ENCODE data around the gene HACD2.

The HACD2 gene

DNA sequence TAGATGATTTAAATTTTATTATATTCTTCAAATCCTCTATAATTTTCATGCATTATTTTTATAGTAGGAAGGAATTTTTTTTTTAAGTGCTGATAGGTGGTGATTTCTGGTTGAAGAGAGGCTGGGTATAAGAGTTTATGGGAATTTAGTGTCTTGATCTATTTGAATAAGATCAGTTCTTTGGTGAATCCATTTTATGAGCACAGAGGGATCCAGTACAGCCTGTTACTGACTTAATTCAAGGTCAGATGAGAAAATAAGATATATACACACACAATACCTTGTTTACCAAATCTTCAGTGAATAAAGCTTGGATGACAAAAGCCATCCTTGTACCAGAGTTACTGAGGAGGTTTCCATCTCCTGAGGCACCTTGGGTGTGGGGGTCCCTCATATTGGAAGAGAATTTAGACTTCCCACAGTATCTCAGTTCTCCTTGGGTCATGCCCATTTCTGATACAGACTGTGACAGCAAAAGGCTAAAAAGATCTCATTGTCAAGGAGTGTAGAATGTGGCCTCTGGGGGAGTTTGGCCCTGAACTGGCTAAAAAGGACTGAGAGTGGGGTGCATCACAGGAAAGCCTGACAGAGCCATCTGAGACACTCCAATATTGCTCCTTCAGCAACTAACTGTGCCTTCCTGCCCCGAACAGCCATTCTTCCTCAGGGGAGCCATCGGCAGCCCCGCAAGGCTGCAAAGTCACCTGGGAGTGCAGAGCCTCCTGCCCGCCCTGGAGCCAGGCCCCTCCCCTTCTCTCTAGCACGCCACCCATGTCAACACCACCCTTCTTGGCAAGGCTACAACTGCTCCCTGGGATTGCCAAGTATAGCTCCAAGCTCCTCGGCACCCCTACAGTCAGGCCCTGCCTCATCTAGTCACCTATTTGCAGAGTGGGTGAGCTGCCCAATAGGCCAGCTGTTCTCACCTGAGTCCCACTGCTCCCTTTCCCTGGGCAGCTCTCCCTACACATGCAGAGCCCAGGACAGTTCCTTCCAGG is 43.1 kb upstream of the HACD2 start:
- H3K4me3 ChIP-seq (ENCODE audit: low read depth, low read length): no peak overlapping the region
- TF ChIP-seq, protein P1, sequence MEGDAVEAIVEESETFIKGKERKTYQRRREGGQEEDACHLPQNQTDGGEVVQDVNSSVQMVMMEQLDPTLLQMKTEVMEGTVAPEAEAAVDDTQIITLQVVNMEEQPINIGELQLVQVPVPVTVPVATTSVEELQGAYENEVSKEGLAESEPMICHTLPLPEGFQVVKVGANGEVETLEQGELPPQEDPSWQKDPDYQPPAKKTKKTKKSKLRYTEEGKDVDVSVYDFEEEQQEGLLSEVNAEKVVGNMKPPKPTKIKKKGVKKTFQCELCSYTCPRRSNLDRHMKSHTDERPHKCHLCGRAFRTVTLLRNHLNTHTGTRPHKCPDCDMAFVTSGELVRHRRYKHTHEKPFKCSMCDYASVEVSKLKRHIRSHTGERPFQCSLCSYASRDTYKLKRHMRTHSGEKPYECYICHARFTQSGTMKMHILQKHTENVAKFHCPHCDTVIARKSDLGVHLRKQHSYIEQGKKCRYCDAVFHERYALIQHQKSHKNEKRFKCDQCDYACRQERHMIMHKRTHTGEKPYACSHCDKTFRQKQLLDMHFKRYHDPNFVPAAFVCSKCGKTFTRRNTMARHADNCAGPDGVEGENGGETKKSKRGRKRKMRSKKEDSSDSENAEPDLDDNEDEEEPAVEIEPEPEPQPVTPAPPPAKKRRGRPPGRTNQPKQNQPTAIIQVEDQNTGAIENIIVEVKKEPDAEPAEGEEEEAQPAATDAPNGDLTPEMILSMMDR (IDR thresholded peaks at IDR 0.05; ENCODE audit: control insufficient read depth, extremely low read depth, insufficient read depth): no peak
- DNase-seq (ENCODE audit: low read depth): peak; percentile 84

DNA sequence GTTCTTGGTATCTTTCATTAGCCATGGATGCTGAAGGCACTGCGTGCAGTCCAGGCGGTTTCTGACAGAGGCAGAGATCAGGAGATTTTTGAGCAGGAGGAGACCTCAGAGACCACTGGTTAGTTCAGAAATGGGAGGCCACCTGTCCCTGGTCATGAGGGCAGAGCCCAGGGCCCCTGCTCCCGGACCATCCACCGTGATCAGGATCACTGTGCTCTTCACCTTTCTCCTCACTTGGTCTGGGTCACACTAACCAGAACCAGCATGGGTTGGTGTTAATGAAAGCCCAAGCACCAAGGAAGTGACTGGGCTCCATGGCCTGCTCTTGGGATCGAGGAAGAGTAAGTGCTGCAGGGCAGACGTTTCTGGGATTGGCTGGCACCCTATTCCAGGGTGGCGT is 42.0 kb upstream of the HACD2 start:
- TF ChIP-seq, protein P1 (IDR thresholded peaks at IDR 0.05; ENCODE audit: control insufficient read depth, extremely low read depth, insufficient read depth): no peak
- DNase-seq (ENCODE audit: low read depth): no peak
- no peak overlapping the region for H3K4me3 ChIP-seq (ENCODE audit: low read depth, low read length)

DNA sequence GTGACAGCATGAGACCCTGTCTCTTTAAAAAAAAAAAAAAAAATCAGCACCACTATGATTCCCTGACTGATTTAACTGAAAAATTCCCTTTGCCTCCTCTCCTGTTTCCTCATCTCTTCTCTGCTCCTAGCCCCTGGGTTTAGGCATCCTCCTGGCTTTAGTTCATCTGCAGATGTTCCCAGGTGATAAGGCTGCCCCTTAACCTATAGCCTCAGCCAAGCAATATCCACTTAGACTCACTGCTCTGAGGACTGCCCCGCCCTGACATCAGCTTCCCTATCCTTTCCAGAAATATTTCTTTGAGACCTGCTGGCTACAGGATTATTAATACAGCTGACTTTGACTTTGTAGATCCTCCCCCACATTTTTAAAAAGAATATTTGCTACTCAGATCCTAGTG is 39.4 kb upstream of the HACD2 start:
- TF ChIP-seq, protein P1 (IDR thresholded peaks at IDR 0.05; ENCODE audit: control insufficient read depth, extremely low read depth, insufficient read depth): no peak
- no peak overlapping the region for H3K4me3 ChIP-seq (ENCODE audit: low read depth, low read length)
- DNase-seq (ENCODE audit: low read depth): no peak

DNA sequence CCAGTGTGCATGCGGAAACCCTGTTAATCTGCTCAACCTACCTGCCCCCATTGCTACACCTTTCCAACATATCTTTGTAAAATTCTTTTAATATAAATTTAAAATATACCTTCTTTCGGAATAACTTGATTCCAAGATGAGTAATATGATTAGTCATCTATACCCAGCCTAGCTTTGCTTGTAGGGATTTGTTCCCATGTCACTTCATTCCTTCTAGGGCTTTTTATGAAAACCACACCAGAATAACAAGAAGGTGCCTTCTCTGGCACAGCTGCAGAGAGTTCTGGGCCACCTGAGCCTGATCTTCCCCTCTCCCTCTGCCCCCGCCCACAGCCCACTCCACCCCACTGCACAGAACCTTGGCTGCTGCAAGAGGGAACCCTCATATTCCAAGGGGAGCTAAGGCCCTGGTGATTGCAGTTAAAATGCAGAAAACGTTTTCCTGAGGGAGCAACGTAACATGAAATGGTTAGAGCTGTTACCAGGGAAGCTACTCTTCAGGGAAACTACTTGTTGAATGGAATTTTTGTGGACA is 38.6 kb upstream of the HACD2 start:
- no peak overlapping the region for H3K4me3 ChIP-seq (ENCODE audit: low read depth, low read length)
- no peak for DNase-seq (ENCODE audit: low read depth)
- TF ChIP-seq, protein P1 (IDR thresholded peaks at IDR 0.05; ENCODE audit: control insufficient read depth, extremely low read depth, insufficient read depth): no peak

DNA sequence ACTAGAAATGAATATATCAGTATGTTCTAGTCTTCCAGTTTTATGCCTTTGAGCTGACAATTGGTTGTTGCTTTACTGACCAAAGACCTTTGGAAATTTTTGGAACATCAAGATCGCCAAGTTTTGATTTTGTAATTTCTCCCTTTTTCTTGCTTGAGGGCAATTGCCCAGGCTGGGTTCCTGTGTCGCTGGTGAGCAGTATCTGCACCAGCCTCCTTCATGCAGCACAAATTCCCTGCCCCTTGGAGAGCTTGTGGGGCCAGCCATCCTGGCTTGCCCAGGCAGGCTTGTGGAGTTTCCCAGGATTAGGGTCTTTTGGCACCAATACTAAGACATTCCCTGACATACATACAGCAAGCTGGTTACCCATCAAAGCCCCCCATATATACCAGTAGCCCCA is 37.9 kb upstream of the HACD2 start:
- no peak for DNase-seq (ENCODE audit: low read depth)
- TF ChIP-seq, protein P1 (IDR thresholded peaks at IDR 0.05; ENCODE audit: control insufficient read depth, extremely low read depth, insufficient read depth): no peak
- H3K4me3 ChIP-seq (ENCODE audit: low read depth, low read length): no peak overlapping the region

DNA sequence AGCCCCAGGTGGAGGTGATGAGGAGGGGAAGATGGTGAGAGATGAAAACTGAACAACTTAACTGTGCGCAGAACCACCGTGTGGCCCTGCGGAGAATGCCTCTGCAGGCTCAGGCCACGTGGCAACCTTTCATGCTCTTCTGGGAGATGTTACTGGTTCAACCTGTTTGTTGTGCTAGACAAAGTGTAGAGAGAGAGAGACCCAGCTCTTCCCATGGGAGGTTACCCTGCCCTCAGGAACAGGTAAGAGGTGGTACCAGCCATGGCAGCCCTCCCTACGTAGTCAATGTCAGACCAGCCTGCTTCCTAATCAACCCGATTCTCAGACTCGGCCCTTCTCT is 37.0 kb upstream of the HACD2 start:
- H3K4me3 ChIP-seq (ENCODE audit: low read depth, low read length): no peak overlapping the region
- no peak for DNase-seq (ENCODE audit: low read depth)
- TF ChIP-seq, protein P1 (IDR thresholded peaks at IDR 0.05; ENCODE audit: control insufficient read depth, extremely low read depth, insufficient read depth): no peak

Measured in LNCaP clone FGC (cell line).